ENCODE results near the gene PRKD2. TPM values are rescaled to one million over a fixed set of nuclear protein-coding genes. Genes with fewer than 3 reads are reported as not detected.

The PRKD2 gene
- total and polyA plus RNA-seq, 10 of the 15 experiments (the other 5 are each of a cell fraction or from before 2014, with no cell fraction given), result 2.3 to 98.8 (median 32.9) TPM

GRCh38 chr19:46746281-46747057 is 29.6 kb upstream of the PRKD2 start, which contains the start of gene STRN4 (continued):
- TF ChIP-seq, protein P1, sequence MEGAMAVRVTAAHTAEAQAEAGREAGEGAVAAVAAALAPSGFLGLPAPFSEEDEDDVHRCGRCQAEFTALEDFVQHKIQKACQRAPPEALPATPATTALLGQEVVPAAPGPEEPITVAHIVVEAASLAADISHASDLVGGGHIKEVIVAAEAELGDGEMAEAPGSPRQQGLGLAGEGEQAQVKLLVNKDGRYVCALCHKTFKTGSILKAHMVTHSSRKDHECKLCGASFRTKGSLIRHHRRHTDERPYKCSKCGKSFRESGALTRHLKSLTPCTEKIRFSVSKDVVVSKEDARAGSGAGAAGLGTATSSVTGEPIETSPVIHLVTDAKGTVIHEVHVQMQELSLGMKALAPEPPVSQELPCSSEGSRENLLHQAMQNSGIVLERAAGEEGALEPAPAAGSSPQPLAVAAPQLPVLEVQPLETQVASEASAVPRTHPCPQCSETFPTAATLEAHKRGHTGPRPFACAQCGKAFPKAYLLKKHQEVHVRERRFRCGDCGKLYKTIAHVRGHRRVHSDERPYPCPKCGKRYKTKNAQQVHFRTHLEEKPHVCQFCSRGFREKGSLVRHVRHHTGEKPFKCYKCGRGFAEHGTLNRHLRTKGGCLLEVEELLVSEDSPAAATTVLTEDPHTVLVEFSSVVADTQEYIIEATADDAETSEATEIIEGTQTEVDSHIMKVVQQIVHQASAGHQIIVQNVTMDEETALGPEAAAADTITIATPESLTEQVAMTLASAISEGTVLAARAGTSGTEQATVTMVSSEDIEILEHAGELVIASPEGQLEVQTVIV (IDR thresholded peaks at IDR 0.05; ENCODE audit: borderline replicate concordance, partially characterized antibody), result no peak
- TF ChIP-seq, protein P2, sequence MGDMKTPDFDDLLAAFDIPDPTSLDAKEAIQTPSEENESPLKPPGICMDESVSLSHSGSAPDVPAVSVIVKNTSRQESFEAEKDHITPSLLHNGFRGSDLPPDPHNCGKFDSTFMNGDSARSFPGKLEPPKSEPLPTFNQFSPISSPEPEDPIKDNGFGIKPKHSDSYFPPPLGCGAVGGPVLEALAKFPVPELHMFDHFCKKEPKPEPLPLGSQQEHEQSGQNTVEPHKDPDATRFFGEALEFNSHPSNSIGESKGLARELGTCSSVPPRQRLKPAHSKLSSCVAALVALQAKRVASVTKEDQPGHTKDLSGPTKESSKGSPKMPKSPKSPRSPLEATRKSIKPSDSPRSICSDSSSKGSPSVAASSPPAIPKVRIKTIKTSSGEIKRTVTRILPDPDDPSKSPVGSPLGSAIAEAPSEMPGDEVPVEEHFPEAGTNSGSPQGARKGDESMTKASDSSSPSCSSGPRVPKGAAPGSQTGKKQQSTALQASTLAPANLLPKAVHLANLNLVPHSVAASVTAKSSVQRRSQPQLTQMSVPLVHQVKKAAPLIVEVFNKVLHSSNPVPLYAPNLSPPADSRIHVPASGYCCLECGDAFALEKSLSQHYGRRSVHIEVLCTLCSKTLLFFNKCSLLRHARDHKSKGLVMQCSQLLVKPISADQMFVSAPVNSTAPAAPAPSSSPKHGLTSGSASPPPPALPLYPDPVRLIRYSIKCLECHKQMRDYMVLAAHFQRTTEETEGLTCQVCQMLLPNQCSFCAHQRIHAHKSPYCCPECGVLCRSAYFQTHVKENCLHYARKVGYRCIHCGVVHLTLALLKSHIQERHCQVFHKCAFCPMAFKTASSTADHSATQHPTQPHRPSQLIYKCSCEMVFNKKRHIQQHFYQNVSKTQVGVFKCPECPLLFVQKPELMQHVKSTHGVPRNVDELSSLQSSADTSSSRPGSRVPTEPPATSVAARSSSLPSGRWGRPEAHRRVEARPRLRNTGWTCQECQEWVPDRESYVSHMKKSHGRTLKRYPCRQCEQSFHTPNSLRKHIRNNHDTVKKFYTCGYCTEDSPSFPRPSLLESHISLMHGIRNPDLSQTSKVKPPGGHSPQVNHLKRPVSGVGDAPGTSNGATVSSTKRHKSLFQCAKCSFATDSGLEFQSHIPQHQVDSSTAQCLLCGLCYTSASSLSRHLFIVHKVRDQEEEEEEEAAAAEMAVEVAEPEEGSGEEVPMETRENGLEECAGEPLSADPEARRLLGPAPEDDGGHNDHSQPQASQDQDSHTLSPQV (IDR thresholded peaks at IDR 0.05), result no peak
- TF ChIP-seq NRF1 (conservative IDR thresholded peaks at IDR 0.05; ENCODE audit: low read depth, low read length) (peak; percentile 29; the same call in 1 of the 2 replicates), NR2F1 (conservative IDR thresholded peaks at IDR 0.05) (0 out of 2 replicates have a peak, but pooled peaks have one; percentile 42), SUPT20H (IDR thresholded peaks at IDR 0.05; ENCODE audit: borderline replicate concordance, control insufficient read depth, low read depth, low read length) (no peak), ZNF24 (IDR thresholded peaks at IDR 0.05) (no peak), BCL3 (IDR thresholded peaks at IDR 0.05; ENCODE audit: borderline replicate concordance, insufficient read depth, low read depth, low read length, poor library complexity, severe bottlenecking) (no peak)
- TF ChIP-seq, protein P3, sequence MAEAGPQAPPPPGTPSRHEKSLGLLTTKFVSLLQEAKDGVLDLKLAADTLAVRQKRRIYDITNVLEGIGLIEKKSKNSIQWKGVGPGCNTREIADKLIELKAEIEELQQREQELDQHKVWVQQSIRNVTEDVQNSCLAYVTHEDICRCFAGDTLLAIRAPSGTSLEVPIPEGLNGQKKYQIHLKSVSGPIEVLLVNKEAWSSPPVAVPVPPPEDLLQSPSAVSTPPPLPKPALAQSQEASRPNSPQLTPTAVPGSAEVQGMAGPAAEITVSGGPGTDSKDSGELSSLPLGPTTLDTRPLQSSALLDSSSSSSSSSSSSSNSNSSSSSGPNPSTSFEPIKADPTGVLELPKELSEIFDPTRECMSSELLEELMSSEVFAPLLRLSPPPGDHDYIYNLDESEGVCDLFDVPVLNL (IDR thresholded peaks at IDR 0.05; ENCODE audit: low read depth, low read length), result no peak
- TF ChIP-seq, protein P4, sequence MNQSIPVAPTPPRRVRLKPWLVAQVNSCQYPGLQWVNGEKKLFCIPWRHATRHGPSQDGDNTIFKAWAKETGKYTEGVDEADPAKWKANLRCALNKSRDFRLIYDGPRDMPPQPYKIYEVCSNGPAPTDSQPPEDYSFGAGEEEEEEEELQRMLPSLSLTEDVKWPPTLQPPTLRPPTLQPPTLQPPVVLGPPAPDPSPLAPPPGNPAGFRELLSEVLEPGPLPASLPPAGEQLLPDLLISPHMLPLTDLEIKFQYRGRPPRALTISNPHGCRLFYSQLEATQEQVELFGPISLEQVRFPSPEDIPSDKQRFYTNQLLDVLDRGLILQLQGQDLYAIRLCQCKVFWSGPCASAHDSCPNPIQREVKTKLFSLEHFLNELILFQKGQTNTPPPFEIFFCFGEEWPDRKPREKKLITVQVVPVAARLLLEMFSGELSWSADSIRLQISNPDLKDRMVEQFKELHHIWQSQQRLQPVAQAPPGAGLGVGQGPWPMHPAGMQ (IDR thresholded peaks at IDR 0.05; ENCODE audit: borderline replicate concordance), result no peak
- TF ChIP-seq, protein P5, sequence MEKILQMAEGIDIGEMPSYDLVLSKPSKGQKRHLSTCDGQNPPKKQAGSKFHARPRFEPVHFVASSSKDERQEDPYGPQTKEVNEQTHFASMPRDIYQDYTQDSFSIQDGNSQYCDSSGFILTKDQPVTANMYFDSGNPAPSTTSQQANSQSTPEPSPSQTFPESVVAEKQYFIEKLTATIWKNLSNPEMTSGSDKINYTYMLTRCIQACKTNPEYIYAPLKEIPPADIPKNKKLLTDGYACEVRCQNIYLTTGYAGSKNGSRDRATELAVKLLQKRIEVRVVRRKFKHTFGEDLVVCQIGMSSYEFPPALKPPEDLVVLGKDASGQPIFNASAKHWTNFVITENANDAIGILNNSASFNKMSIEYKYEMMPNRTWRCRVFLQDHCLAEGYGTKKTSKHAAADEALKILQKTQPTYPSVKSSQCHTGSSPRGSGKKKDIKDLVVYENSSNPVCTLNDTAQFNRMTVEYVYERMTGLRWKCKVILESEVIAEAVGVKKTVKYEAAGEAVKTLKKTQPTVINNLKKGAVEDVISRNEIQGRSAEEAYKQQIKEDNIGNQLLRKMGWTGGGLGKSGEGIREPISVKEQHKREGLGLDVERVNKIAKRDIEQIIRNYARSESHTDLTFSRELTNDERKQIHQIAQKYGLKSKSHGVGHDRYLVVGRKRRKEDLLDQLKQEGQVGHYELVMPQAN (conservative IDR thresholded peaks at IDR 0.05), result 0 out of 2 replicates have a peak, but pooled peaks have one; percentile 1

Measured in GM12878 (cell line).